ENCODE data around the gene NMNAT1. TPM values are rescaled to one million over a fixed set of nuclear protein-coding genes. Genes with fewer than 3 reads are reported as not detected.

The NMNAT1 gene
- total RNA-seq, 4 donors from 2014 or later: 5.0 to 9.8 (median 7.4) TPM

GRCh38 chr1:9989773-9990172 is 46.5 kb downstream of the NMNAT1 start:
- Histone ChIP-seq H3K27me3 (no peaks in the 10 kb centered on the region), H3K4me3 (no peak overlapping the region), H3K9me3 (no peaks in the 10 kb centered on the region), H3K36me3 (peaks cover 0 to 4% (median 0%) of the 10 kb centered on the region in 4 donors), H3K4me1 (peaks cover 12 to 26% (median 19%) of the 10 kb centered on the region in 4 donors), H3K27ac (replicated peaks in 1 of 4) (no peak overlapping the region)
- TF ChIP-seq POLR2A (IDR thresholded peaks at IDR 0.05; ENCODE audit: low read depth): no peak
- TF ChIP-seq CTCF (IDR thresholded peaks at IDR 0.05): no peak
- TF ChIP-seq EP300 (IDR thresholded peaks at IDR 0.05): no peak
- no peak for TF ChIP-seq POLR2AphosphoS5 (IDR thresholded peaks at IDR 0.05)
- WGBS: 95% methylated on average over 5 of the region's 5 CpGs
- DNase-seq (ENCODE audit: extremely low spot score): no peak
- intact Hi-C loops (cut with DNase I): no loop called here

- H3K27me3 ChIP-seq: no peaks in the 10 kb centered on the region
- no peak overlapping the region for H3K4me3 ChIP-seq
- peak overlapping the region; percentile 34 to 49 (median 41) for H3K27ac ChIP-seq (replicated peaks in 1 of 4)
- peaks cover 5 to 17% (median 12%) of the 10 kb centered on the region in 4 donors for H3K4me1 ChIP-seq
- DNase-seq (ENCODE audit: extremely low spot score): no peak
- 44% methylated on average over 2 of the region's 2 CpGs for WGBS
- TF ChIP-seq POLR2A (IDR thresholded peaks at IDR 0.05; ENCODE audit: low read depth): no peak
- no peak for TF ChIP-seq POLR2AphosphoS5 (IDR thresholded peaks at IDR 0.05)
- TF ChIP-seq EP300 (IDR thresholded peaks at IDR 0.05): no peak
- no peak for TF ChIP-seq CTCF (IDR thresholded peaks at IDR 0.05)
- no peaks in the 10 kb centered on the region for H3K9me3 ChIP-seq
- no peaks in the 10 kb centered on the region for H3K36me3 ChIP-seq
- intact Hi-C loops (cut with DNase I): no loop called here
Measured at GRCh38 chr1:9990944-9991343, 47.7 kb downstream of the NMNAT1 start.

GRCh38 chr1:9992910-9993309 is 49.6 kb downstream of the NMNAT1 start:
- no peak for DNase-seq (ENCODE audit: extremely low spot score)
- H3K4me1 ChIP-seq: peaks cover 12 to 28% (median 23%) of the 10 kb centered on the region in 4 donors
- TF ChIP-seq POLR2AphosphoS5 (IDR thresholded peaks at IDR 0.05) (peak; percentile 18 to 21), EP300 (IDR thresholded peaks at IDR 0.05) (no peak)
- intact Hi-C loops (cut with DNase I): no loop called here
- peak overlapping the region; percentile 28 to 51 (median 40) for H3K27ac ChIP-seq (replicated peaks in 1 of 4)
- 81% methylated on average over 5 of the region's 5 CpGs for WGBS
- H3K27me3 ChIP-seq: peaks cover 0 to 11% (median 6%) of the 10 kb centered on the region in 4 donors
- no peaks in the 10 kb centered on the region for H3K9me3 ChIP-seq
- no peaks in the 10 kb centered on the region for H3K36me3 ChIP-seq
- H3K4me3 ChIP-seq: no peak overlapping the region

- Histone ChIP-seq H3K4me3 (no peak overlapping the region), H3K4me1 (peaks cover 12 to 30% (median 28%) of the 10 kb centered on the region in 4 donors), H3K27ac (replicated peaks in 1 of 4) (peak overlapping the region; percentile 28 to 51 (median 40)), H3K27me3 (peaks cover 0 to 18% (median 8%) of the 10 kb centered on the region in 4 donors), H3K36me3 (no peaks in the 10 kb centered on the region), H3K9me3 (no peaks in the 10 kb centered on the region)
- WGBS: 89% methylated on average over 7 of the region's 7 CpGs
- DNase-seq (ENCODE audit: extremely low spot score): no peak
- TF ChIP-seq EP300 (IDR thresholded peaks at IDR 0.05): no peak
- no peak for TF ChIP-seq CTCF (IDR thresholded peaks at IDR 0.05)
- no peak for TF ChIP-seq POLR2A (IDR thresholded peaks at IDR 0.05; ENCODE audit: low read depth)
- no peak for TF ChIP-seq POLR2AphosphoS5 (IDR thresholded peaks at IDR 0.05)
- intact Hi-C loops (cut with DNase I): no loop called here
Measured at GRCh38 chr1:9993561-9994075, 50.3 kb downstream of the NMNAT1 start.

GRCh38 chr1:9996624-9997582 is 53.6 kb downstream of the NMNAT1 start, which contains the start of gene RBP7:
RBP7 (plus strand) TSS chr1:9997228; CDS start chr1:9997259, 31 bp downstream.
- H3K36me3 ChIP-seq: peaks cover 0 to 4% (median 0%) of the 10 kb centered on the region in 4 donors
- peaks cover 0 to 23% (median 18%) of the 10 kb centered on the region in 4 donors for H3K4me1 ChIP-seq
- H3K9me3 ChIP-seq: no peaks in the 10 kb centered on the region
- TF ChIP-seq POLR2A (IDR thresholded peaks at IDR 0.05; ENCODE audit: low read depth): no peak
- no peak for TF ChIP-seq EP300 (IDR thresholded peaks at IDR 0.05)
- TF ChIP-seq CTCF (IDR thresholded peaks at IDR 0.05): no peak
- peak in 1 of 2 donors; percentile 42 for TF ChIP-seq POLR2AphosphoS5 (IDR thresholded peaks at IDR 0.05)
- peak within 1 kb of the TSS; percentile 64 to 75 (median 70) for H3K4me3 ChIP-seq
- 23% methylated on average over 22 of the region's 71 CpGs for WGBS
- no peak for DNase-seq (ENCODE audit: extremely low spot score)
- H3K27me3 ChIP-seq: peaks cover 0 to 25% (median 8%) of the 10 kb centered on the region in 4 donors
- H3K27ac ChIP-seq (replicated peaks in 1 of 4): peak within 1 kb of the TSS in 2 of 4 donors; percentile 52 to 66
- intact Hi-C loops (cut with DNase I): no loop called here

Measured in esophagus muscularis mucosa (tissue), 4 donors.